SK-N-MC (cell line): ENCODE measurements around the gene METRN.

Experiments
- DNase-seq: peaks from one replicate; pipeline ENCODE4 v3.0.0-alpha.2; 2011; ENCODE audit warnings: low read depth, low spot score
- H3K27ac ChIP-seq: fragments of 200-600 bp; sonication (generic); 2 replicates; pipeline ENCODE4 v1.5.1; 2016; ENCODE audit warnings: mixed run types
- H3K36me3 ChIP-seq: fragments of 200-600 bp; sonication (generic); 2 replicates; pipeline ENCODE4 v1.6.1; 2017; ENCODE audit warnings: antibody characterized with exemption, low read length, mixed read lengths; ENCODE audit not compliant: insufficient read depth
- H3K4me3 ChIP-seq: fragments of 200-600 bp; sonication (generic); 2 replicates; pipeline ENCODE4 v1.5.1; 2016
- H3K9ac ChIP-seq: fragments of 200-600 bp; sonication (generic); 2 replicates; pipeline ENCODE4 v1.8.0; 2017; ENCODE audit warnings: mixed run types, mixed read lengths; ENCODE audit not compliant: insufficient read length
- H3K9me3 ChIP-seq: fragments of 200-600 bp; sonication (generic); 2 replicates; pipeline ENCODE4 v1.6.1; 2017; ENCODE audit warnings: low read depth, mild to moderate bottlenecking, antibody characterized with exemption, low read length, moderate library complexity, mixed read lengths
- EZH2 ChIP-seq: fragments of 200-600 bp; sonication (generic); IDR thresholded peaks from one replicate; pipeline ENCODE4 v1.6.1; 2017; ENCODE audit warnings: antibody characterized with exemption
- FOXP2 ChIP-seq: optimal IDR thresholded peaks from 2 replicates; pipeline ENCODE3; 2011; ENCODE audit warnings: mild to moderate bottlenecking, moderate library complexity; ENCODE audit not compliant: insufficient read depth; ENCODE audit errors: extremely low read length, control extremely low read depth
- POLR2AphosphoS5 ChIP-seq: IDR thresholded peaks from 2 replicates; pipeline ENCODE4 v1.6.1; 2012; ENCODE audit warnings: mild to moderate bottlenecking, low read depth, low read length, borderline replicate concordance

METRN gene

DNA sequence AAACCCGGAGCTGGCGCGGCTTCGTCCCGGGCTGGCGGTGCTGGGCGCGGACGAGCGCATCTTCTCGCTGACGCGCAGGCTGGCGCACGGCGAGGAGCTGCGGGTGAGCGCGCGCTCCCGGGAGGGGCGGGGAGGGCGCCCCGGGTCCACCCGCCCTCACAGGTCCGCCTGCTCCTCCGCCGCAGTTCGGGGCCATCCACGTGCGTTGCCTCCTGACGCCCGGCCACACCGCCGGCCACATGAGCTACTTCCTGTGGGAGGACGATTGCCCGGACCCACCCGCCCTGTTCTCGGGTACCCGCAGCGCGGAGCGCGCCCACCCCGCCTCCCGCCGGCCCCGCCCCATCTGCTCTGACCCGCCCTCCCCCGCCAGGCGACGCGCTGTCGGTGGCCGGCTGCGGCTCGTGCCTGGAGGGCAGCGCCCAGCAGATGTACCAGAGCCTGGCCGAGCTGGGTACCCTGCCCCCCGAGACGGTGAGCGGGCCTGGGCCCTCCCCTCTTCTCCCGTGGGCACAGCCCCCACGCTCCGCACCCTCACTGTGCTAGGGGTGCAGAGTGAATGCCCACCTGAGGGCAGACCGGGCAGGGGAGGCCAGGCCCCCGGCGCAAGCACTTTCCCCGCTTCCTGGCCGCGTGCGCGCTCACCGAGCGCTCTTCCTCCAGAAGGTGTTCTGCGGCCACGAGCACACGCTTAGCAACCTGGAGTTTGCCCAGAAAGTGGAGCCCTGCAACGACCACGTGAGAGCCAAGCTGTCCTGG lies 13.4 kb downstream of the METRN start:
- peak overlapping the region; percentile 71 for H3K4me3 ChIP-seq
- no peak for DNase-seq
- no peaks in the 10 kb centered on the region for H3K9me3 ChIP-seq
- H3K36me3 ChIP-seq = no peaks in the 10 kb centered on the region
- H3K27ac ChIP-seq = no peak overlapping the region
- TF ChIP-seq POLR2AphosphoS5 (no peak; the same call in 1 of the 2 replicates), EZH2 (no peak), FOXP2 (no peak)
- H3K9ac ChIP-seq = no peak overlapping the region

DNA sequence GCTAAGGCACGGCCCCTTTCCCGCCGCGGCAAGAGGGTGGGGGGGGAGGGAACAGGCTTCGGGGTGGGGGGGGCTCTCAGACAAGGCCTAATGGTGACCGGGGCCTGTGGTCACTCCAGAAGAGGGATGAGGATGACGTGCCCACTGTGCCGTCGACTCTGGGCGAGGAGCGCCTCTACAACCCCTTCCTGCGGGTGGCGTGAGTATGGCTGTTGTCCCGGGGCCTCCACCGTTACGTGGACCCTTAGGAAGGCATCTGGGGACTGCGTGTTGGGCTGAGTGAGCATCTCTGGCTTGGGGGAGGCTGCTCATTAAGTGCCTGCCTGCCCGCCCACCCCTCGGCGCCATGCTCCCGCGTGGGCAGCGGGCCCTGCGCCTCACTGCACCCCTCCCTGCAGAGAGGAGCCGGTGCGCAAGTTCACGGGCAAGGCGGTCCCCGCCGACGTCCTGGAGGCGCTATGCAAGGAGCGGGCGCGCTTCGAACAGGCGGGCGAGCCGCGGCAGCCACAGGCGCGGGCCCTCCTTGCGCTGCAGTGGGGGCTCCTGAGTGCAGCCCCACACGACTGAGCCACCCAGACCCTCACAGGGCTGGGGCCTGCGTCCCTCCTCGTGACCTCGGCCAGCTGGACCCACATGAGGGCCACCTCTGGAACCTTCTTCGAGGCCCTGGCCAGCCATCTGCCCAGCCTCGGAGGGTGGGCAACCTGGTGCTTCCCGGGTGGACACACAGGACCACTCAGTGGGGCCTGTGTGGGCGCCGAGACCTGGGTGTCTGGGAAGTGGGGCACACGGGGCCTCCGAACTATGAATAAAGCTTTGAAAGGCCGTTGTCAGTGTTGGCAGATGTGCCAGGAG lies 14.2 kb downstream of the METRN start:
- Histone ChIP-seq H3K4me3 (no peak overlapping the region; the same call in 1 of the 2 replicates), H3K9ac (no peak overlapping the region), H3K27ac (no peak overlapping the region), H3K36me3 (no peaks in the 10 kb centered on the region; the same call in 1 of the 2 replicates), H3K9me3 (no peaks in the 10 kb centered on the region)
- no peak for DNase-seq
- TF ChIP-seq FOXP2 = no peak
- TF ChIP-seq POLR2AphosphoS5 = no peak; the same call in 1 of the 2 replicates
- no peak for TF ChIP-seq EZH2

DNA sequence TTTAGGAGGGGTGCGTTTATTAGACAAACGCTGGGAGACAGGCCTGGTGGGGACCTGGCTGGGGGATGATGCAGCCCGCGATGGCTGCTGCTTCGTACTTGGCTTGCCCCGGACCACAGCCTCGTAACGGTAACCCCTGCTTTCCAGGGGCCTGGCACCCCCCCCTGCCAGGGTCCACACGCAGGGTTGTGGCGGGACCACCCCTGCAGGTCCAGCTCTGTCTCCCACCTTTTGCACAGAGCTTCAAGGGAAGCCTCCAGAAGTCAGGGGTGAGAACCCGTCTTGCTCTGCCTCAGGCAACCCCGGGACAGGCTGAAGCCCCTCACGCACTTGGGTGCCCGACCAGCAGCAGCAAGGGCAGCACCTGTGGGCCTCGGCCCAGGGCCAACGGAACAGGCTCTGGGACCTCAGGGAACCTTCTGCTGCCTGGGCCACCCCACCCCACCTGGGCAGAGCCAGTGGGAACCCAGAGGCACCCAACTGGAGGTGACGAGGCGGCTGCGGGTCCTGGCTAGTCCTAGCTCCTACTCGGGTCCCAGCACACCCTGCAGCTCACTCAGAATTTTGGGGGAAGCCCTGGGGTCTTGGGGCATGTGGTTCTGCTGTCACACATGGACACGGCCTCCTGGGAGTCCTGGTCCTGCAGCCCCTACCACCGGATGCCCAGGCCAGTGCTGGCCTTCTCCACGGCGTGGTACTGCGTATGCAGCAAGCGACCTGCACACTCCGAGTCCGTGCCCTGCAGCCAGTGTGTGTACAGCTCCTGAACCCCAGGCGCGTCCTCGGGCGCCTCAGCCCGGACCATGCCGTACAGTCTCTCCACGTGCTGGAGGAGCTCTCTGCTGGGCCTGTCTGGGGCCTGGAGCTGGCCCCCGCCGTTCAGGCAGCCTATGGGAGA lies 15.1 kb downstream of the METRN start:
- no peaks in the 10 kb centered on the region for H3K9me3 ChIP-seq
- DNase-seq = no peak
- no peak for TF ChIP-seq EZH2
- no peak; the same call in 1 of the 2 replicates for TF ChIP-seq POLR2AphosphoS5
- no peak for TF ChIP-seq FOXP2
- no peak overlapping the region for H3K27ac ChIP-seq
- no peak overlapping the region for H3K4me3 ChIP-seq
- no peaks in the 10 kb centered on the region; the same call in 1 of the 2 replicates for H3K36me3 ChIP-seq
- H3K9ac ChIP-seq = no peak overlapping the region

DNA sequence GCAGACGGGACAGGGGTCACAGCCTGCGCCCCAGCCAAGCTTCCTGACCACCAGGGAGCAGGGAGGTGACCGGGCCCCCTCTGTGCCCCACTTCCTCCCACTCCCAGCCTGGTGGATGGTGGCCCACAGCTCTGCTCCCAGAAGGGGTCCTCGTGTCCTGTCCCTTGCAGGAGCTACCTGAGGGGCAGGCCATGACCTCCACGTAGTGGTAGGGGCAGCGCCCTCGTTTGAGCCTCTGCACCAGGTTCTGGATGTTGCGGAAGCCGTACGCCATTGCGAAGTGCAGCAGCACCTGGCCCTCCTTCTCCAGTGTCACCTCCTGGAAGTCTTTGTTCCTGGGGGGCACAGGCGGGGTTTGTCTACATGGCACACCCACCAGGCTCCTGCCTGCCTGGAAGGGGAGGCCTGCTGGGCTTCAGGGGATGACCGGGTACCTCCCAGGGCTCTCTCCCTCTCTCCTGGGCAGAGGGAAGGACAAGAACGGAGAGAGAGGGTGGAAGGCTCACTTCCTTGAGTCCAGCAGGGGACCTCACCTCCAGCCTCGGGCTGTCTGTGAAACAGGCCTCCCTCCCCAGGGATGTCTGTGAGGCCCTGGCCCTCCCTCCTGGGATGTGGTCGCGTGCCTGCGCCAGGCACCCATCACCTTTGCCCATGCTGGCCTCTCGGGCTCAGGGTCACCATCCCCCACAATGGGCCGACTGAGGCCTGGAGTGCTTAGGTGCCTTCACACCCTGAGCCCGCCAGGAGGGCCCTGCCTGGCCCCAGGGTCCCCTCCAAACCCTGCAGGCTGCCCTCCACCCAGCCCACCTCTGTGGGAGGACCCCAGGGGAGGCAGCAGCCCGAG lies 16.0 kb downstream of the METRN start:
- Histone ChIP-seq H3K27ac (no peak overlapping the region), H3K9ac (no peak overlapping the region), H3K36me3 (no peaks in the 10 kb centered on the region; the same call in 1 of the 2 replicates), H3K4me3 (no peak overlapping the region), H3K9me3 (no peaks in the 10 kb centered on the region)
- TF ChIP-seq EZH2 = no peak
- no peak for TF ChIP-seq FOXP2
- TF ChIP-seq POLR2AphosphoS5 = no peak
- DNase-seq = no peak

DNA sequence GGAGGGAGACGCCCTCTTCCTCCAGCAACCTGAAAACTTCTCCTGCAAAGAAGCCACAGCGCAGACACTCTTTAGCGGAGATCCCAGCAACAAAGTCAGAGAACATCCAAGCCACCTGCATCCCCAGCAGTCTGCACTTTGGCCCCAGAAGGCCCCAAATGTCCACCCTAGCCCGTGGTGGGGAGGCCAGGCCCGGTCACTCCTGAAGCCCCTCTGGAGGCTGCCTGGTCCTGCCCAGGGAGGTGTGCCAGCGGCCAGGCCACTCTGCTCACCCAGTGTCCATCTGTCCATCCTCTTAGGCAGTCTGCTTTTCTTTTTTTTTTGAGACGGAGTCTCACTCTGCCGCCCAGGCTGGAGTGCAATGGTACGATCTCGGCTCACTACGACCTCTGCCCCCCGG lies 17.4 kb downstream of the METRN start:
- Histone ChIP-seq H3K27ac (no peak overlapping the region), H3K9ac (no peak overlapping the region), H3K4me3 (no peak overlapping the region), H3K9me3 (no peaks in the 10 kb centered on the region), H3K36me3 (no peaks in the 10 kb centered on the region; the same call in 1 of the 2 replicates)
- no peak for DNase-seq
- TF ChIP-seq POLR2AphosphoS5 (no peak), EZH2 (no peak), FOXP2 (no peak)

DNA sequence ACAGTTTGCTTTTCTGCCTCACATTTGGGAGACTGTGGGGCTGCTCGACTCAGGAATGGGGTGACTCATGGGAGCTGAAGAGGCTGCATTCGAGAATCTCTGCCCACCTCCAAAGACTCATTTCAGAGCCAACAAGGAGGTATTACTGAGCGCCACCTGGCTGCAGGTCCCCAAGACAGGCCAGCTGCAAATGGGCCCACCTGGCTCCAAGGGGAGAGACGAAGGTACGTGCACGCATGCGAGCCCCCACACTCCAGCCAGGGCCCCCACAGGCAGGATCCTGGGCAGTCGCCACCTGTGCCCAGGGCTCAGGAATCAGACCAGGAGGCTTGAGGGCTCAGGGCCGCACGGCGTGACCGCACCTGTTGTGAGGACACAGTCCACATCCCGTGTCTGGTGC lies 18.0 kb downstream of the METRN start:
- H3K4me3 ChIP-seq = no peak overlapping the region
- no peaks in the 10 kb centered on the region for H3K9me3 ChIP-seq
- TF ChIP-seq EZH2 (no peak), FOXP2 (no peak), POLR2AphosphoS5 (no peak)
- no peak overlapping the region for H3K9ac ChIP-seq
- no peak overlapping the region for H3K27ac ChIP-seq
- H3K36me3 ChIP-seq = no peaks in the 10 kb centered on the region; the same call in 1 of the 2 replicates
- DNase-seq = no peak
